HG02852 (cell line): Measurements from ENCODE around the gene TEN1.

Experiments used
- ATAC-seq: cut with Tn5 transposase; IDR thresholded peaks from one replicate; pipeline ENCODE4 v1.9.1; 2021; ENCODE audit warnings: mild to moderate bottlenecking, moderate library complexity; ENCODE audit not compliant: unreplicated experiment

Gene TEN1

DNA sequence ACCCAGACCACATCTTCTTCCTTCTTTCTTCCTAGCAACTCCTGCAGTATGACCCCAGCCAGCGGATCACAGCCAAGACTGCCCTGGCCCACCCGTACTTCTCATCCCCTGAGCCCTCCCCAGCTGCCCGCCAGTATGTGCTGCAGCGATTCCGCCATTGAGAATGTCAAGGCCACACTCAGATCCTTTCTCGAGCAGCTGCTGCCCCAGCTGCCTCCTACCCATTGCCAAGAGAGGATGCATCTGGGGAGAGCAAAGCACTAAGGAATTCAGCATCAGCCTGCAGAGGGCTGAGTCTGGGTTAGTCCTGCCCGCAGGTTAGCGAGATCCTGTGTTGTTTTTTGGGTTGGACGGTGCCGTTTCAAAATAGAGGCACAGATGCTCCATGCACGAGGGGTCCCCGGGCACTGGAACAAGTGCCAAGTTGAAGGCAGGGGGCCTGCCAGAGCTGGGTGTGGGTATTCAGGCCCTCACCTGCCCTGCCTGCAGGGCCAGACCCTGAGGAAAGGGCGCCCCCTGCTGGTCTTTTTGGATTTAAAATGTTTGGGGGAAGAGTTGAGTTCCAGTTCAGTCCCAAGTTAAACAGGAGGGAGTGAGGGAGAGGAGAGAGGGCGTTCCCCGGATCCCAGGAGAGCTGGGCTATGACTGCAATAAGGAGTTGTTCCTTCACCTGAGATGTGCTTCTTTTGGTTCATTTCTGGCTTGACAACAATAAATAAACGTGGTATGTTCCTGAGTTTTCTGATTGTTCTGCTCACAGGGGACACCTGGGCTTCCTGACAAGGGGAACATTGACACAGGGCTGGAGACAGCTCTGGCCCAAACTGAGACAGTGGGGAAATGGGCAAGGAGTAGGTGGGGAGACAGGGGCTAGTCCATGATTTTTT is 26.5 kb downstream of the TEN1 start:
- ATAC-seq = no peak

DNA sequence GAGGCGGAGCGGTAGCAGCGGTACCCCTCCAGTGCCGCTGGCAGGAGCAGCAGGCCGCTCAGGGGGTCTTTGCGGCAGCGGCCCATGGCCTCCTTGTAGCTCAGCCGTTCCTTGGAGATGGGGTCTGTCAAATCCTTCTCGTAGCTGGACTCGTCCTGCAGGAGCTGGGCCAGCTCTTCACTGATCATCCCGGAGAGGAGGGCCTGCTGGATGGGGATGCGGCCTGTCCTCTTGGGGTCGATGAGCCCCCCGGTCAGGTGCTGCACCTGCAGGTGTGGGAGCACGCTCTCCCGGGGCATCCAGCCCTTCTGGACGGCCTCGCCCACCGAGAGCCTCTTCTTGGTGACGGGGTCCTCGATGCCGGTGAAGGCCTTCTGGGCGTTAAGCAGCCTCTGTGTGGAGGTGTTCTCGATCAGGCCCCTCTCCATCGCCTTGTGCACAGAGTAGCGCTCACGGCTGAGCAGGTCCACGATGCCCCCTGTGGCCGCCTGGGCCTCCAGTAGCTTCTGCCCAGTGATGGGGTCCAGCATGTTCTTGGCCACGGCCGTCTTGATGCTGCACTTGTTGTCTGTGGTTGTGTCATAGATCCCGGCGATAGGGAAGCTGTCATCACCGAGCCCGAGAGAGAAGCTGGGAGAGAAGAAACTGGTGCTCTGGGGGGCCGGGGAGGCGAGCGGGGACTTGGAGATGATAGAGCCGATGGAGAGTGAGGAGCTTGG is 28.2 kb downstream of the TEN1 start:
- no peak for ATAC-seq

- no peak for ATAC-seq
Measured at GRCh38 chr17:76007850-76008165, 28.8 kb downstream of the TEN1 start.

- no peak for ATAC-seq
Measured at GRCh38 chr17:76008208-76008607, 29.2 kb downstream of the TEN1 start.

GRCh38 chr17:76008630-76009425 is 29.8 kb downstream of the TEN1 start:
- no peak for ATAC-seq

DNA sequence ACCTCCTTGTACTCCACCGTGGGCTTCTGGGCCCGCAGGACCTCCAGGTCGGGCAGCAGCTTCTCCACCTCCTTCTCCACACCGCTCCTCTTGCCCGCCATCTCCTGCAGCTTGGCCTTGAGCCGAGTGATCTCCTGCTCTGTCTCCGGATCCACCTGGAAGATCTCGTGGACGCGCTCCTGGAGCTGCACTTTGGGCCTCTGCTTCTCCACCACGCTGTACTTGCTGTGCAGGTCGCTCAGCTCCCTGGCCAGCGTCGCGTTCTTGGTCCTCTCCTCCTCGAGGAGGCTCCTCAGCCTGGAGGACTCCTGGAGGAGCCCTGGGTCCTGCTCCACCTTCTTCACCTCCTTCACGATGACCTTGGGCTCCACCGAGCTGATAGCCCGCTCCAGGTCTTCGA is 30.4 kb downstream of the TEN1 start:
- no peak for ATAC-seq

- ATAC-seq = no peak
Measured at GRCh38 chr17:76009969-76010661, 31.1 kb downstream of the TEN1 start.

DNA sequence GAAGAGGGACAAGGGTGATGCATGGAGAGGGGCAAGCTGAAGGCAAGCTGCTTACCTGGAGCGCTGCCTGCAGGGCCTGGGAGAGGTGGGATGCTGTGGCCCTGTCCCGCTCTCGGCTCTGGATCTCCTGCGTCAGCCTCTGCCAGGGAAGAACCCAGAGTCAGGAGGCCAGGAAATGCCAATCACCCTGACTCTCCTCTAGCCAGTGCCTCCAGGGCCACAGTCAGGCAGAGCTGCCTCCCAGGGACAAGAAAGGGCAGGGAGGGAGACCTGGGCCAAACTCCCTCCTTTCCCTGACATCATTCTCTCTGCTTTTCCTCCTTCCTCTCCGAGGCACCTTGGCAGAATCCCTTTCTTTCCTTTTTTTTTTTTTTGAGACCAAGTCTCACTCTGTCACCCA is 32.9 kb downstream of the TEN1 start:
- ATAC-seq = no peak

GRCh38 chr17:76013377-76013932 is 34.4 kb downstream of the TEN1 start:
- ATAC-seq = no peak

- no peak for ATAC-seq
Measured at GRCh38 chr17:76014100-76014924, 35.3 kb downstream of the TEN1 start.

DNA sequence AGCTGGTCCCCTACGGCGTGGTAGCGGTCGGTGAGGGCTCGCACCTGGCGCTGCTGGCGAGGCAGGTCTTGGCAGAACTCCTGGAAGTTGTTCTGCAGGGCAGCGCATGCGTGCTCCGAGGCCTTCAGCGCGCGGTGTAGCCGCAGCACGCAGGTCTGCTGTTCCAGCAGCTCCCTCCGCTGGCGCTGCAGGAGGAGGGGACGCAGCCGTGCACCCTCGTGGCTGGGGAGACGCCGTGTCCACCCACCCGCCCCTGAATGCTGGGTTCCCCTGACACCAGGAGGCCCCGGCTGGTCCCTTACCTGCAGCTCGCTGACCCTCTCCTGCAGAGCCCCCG is 35.9 kb downstream of the TEN1 start:
- no peak for ATAC-seq

DNA sequence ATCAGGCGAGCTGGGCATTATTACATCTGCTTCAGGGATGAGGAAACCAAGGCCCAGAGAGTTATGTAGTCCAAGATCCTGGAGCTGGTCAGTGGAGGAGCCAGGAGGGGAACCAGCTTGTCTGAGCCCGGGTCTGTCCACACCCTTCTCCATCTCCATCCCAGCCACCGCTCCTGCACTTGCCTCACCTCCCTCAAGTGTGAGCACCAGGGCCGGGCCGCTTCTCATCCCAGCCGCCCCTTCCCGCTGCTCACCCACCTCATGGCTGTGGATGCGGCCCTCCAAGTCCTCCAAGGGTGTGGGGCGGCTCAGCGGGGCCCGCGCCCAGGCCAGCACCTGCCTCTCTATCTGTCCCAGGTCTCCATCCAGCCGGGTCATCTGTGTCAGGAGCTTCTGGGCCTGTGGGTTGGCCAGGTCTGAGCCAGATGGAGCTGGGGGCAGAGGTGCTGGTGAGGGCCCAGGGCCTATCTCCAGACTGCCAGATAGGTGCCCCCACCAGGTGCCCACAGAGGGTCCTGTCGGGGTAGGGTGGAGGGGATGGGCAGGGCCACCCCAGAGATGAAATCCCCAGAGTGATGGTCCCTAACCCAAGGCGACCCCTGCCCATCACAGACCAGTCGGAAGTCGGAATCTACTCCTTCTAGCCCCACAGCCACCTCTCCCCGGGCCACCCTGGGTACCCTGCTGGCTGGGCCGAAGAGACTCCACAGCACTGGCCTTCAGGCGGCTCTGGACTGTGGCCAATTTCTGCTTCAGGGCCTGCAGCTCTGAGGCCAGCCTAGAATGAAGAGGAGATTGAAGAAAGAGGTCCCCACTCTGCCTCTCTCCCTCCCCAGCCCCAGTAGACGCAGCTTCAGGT is 38.7 kb downstream of the TEN1 start:
- ATAC-seq = no peak

- ATAC-seq = no peak
Measured at GRCh38 chr17:76018340-76018680, 39.3 kb downstream of the TEN1 start.

DNA sequence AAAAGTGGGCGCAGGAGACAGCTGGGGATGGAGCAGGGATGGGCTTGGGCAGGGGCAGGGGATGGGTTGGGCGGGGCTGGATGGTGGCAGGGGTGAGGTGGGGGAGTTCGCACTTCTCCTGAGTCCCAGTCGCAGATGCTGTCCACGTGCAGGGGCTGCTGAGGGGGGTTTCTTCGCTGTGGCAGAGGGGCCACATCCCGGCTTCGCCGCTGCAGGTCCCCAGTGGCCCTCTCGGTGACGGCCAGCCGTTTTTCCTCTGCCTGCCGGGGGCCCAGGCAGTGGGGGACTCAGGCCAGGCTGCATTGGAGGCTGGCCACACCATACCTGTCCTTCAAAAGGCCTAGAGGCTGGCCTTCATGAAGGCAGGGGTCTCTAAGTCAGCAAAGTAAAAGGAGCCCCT is 39.8 kb downstream of the TEN1 start:
- ATAC-seq = no peak

GRCh38 chr17:76019833-76020467 is 40.9 kb downstream of the TEN1 start:
- ATAC-seq = no peak

- ATAC-seq = no peak
Measured at GRCh38 chr17:76022285-76022684, 43.2 kb downstream of the TEN1 start.

DNA sequence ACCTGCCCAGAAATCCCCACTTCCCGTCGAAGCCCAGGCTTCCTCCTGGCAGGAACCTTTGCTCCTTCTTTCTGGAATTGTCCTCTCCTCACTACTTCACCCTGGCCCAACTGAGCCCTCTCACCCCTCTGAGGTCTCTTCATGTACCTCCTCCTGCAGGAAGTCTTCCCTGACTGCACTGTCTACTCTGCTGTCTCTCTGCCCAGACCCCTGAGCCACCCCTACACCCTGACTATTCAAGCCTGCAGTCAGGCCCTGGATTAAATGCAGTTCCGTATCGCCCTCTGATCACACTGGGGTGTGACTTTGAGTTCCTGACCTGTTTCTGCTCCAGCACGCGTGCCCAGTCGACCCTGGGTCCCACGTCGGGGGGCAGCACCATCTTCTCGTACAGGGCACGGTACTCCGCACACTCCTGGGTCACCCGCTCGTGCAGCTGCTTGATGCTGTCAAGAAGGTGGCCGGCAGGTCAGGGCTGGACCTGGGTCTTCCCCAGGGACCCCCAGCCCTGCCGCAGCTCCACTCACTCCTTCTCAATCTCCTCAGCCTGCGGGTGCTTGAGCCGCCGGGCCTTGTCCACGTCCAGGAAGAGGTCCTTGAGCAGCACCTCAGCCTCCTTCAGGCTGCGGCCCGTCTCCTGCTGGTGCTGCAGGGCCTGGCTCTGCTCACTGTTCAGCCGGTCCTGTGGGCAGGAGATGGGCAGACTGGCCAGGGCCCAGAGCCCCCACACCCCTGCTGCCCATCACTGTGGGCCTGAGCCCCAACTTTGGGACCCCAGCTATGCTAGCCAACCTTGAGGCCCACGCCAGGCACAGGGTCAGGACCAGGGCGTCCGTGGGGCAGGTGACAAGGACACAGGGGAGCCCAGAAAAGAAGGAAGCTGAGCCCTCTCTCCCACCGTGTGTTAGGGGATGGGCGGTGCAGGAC is 44.2 kb downstream of the TEN1 start:
- ATAC-seq = no peak

DNA sequence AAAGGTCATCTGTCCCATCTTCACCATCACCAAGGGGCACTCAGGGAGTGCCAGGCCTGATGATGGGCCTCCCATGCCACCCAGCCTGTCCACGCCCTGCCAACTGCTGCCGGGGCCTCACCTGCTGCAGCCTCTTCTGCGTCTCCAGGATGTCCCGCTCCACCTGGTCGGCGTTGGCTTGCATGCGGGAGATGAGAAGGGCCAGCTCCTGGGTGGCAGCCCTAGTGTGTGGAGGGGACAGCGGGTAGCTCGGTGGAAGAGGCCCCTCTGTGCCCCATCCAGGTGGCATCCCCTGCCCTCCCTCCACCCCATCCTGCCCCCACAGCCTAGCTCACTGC is 44.8 kb downstream of the TEN1 start:
- ATAC-seq = no peak
